SU-DHL-6 (cell line): ENCODE results near the gene SP2.
A peak's percentile ranks its signal among the peaks of the same experiment; 100 is the strongest.

Source experiments
- H2AFZ ChIP-seq: fragments of 200-600 bp; sonication (generic); 2 replicates; pipeline ENCODE4 v1.6.1; 2014; ENCODE audit warnings: low read depth, mild to moderate bottlenecking, moderate library complexity, mixed read lengths, antibody characterized with exemption, low read length; ENCODE audit not compliant: severe bottlenecking
- H3F3A ChIP-seq: fragments of 200-600 bp; shearing (Covaris generic); 2 replicates; pipeline ENCODE4 v1.6.0; 2016; ENCODE audit warnings: antibody characterized with exemption, mild to moderate bottlenecking; ENCODE audit not compliant: insufficient read depth
- H3K27ac ChIP-seq: fragments of 200-600 bp; sonication (generic); 2 replicates; pipeline ENCODE4 v1.5.1; 2016; ENCODE audit warnings: low read depth, mild to moderate bottlenecking, low read length, moderate library complexity, mixed read lengths
- H3K27me3 ChIP-seq: fragments of 200-600 bp; sonication (generic), shearing (Covaris generic); 2 replicates; pipeline ENCODE4 v1.6.0; 2014; ENCODE audit warnings: mild to moderate bottlenecking, low read length
- H3K36me3 ChIP-seq: fragments of 200-600 bp; sonication (generic); 2 replicates; pipeline ENCODE4 v1.6.1; 2014; ENCODE audit warnings: mild to moderate bottlenecking, low read length, mixed read lengths
- H3K4me2 ChIP-seq: fragments of 300-600, 200-600 bp; shearing (Covaris generic), sonication (generic); 2 replicates; pipeline ENCODE4 v1.6.0; 2014; ENCODE audit warnings: low read length, low read depth, mild to moderate bottlenecking; ENCODE audit not compliant: poor library complexity, severe bottlenecking
- H3K4me3 ChIP-seq: fragments of 200-600 bp; sonication (generic); 2 replicates; pipeline ENCODE4 v1.5.1; 2014; ENCODE audit warnings: antibody characterized with exemption, low read length, mild to moderate bottlenecking, mixed read lengths; ENCODE audit not compliant: insufficient read depth, poor library complexity, severe bottlenecking
- H3K79me2 ChIP-seq: fragments of 200-600 bp; sonication (generic); 2 replicates; pipeline ENCODE4 v1.6.1; 2014; ENCODE audit warnings: mild to moderate bottlenecking, low read length, moderate library complexity; ENCODE audit not compliant: insufficient read depth
- H3K9ac ChIP-seq: fragments of 200-600 bp; sonication (generic); 2 replicates; pipeline ENCODE4 v1.7.0; 2014; ENCODE audit warnings: mild to moderate bottlenecking, low read length
- H3K9me2 ChIP-seq: fragments of 200-600 bp; sonication (generic); replicated peaks from 2 replicates; pipeline ENCODE4 v1.6.1; 2014; ENCODE audit warnings: low read length; ENCODE audit not compliant: insufficient read depth
- H3K9me3 ChIP-seq: fragments of 200-600 bp; sonication (generic); 2 replicates; pipeline ENCODE4 v1.6.1; 2014; ENCODE audit warnings: low read length, mixed read lengths; ENCODE audit not compliant: insufficient read depth
- H4K20me1 ChIP-seq: fragments of 200-600 bp; sonication (generic); 2 replicates; pipeline ENCODE4 v1.6.1; 2014; ENCODE audit warnings: low read depth, mild to moderate bottlenecking, antibody characterized with exemption, low read length, moderate library complexity, mixed read lengths
- EZH2phosphoT487 ChIP-seq: fragments of 200-600 bp; sonication (generic), shearing (Covaris generic); conservative IDR thresholded peaks from 2 replicates; pipeline ENCODE4 v1.6.1; 2018; ENCODE audit warnings: mild to moderate bottlenecking, antibody characterized with exemption, low read length, moderate library complexity, mixed read lengths
- TF ChIP-seq, protein P1 (sequence below): fragments of 200-600 bp; sonication (generic); IDR thresholded peaks from one replicate; pipeline ENCODE4 v1.5.1; 2017; ENCODE audit warnings: antibody characterized with exemption, mild to moderate bottlenecking, low read length, moderate library complexity; ENCODE audit not compliant: insufficient read depth, poor library complexity, severe bottlenecking

Gene SP2

GRCh38 chr17:47935961-47936360 is 39.9 kb downstream of the SP2 start:
- no peaks in the 10 kb centered on the region for H3K9me3 ChIP-seq
- peaks cover 4% of the 10 kb centered on the region for H3F3A ChIP-seq
- no peak overlapping the region for H3K9ac ChIP-seq
- no peak overlapping the region for H2AFZ ChIP-seq
- H3K36me3 ChIP-seq: no peaks in the 10 kb centered on the region
- H3K9me2 ChIP-seq: no peaks in the 10 kb centered on the region
- H3K27ac ChIP-seq: no peak overlapping the region
- H3K4me2 ChIP-seq: no peak overlapping the region
- no peaks in the 10 kb centered on the region for H4K20me1 ChIP-seq
- H3K27me3 ChIP-seq: no peaks in the 10 kb centered on the region
- H3K79me2 ChIP-seq: no peaks in the 10 kb centered on the region
- TF ChIP-seq, protein P1, sequence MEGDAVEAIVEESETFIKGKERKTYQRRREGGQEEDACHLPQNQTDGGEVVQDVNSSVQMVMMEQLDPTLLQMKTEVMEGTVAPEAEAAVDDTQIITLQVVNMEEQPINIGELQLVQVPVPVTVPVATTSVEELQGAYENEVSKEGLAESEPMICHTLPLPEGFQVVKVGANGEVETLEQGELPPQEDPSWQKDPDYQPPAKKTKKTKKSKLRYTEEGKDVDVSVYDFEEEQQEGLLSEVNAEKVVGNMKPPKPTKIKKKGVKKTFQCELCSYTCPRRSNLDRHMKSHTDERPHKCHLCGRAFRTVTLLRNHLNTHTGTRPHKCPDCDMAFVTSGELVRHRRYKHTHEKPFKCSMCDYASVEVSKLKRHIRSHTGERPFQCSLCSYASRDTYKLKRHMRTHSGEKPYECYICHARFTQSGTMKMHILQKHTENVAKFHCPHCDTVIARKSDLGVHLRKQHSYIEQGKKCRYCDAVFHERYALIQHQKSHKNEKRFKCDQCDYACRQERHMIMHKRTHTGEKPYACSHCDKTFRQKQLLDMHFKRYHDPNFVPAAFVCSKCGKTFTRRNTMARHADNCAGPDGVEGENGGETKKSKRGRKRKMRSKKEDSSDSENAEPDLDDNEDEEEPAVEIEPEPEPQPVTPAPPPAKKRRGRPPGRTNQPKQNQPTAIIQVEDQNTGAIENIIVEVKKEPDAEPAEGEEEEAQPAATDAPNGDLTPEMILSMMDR: no peak
- TF ChIP-seq EZH2phosphoT487: no peak
- no peak overlapping the region for H3K4me3 ChIP-seq

- Histone ChIP-seq H2AFZ (no peak overlapping the region), H3K4me2 (no peak overlapping the region)
Observed at GRCh38 chr17:47937941-47938340, 41.9 kb downstream of the SP2 start.

GRCh38 chr17:47941246-47942095 is 45.4 kb downstream of the SP2 start, which contains the start of gene PNPO:
Gene PNPO (plus strand): TSS chr17:47941571. CDS start chr17:47941676, 105 bp downstream.
- peak within 1 kb of the TSS; percentile 87 for H3K4me3 ChIP-seq

More at GRCh38 chr17:47937941-47938340, 41.9 kb downstream of the SP2 start:
- Histone ChIP-seq H3K27me3 (no peaks in the 10 kb centered on the region), H3K9me2 (no peaks in the 10 kb centered on the region), H3K9me3 (no peaks in the 10 kb centered on the region), H3K36me3 (no peaks in the 10 kb centered on the region), H3K79me2 (peaks cover 8% of the 10 kb centered on the region; the same call in 1 of the 2 replicates), H3K27ac (no peak overlapping the region), H4K20me1 (no peaks in the 10 kb centered on the region), H3K4me3 (no peak overlapping the region), H3F3A (peaks cover 6% of the 10 kb centered on the region), H3K9ac (no peak overlapping the region)
- no peak for TF ChIP-seq EZH2phosphoT487

More at GRCh38 chr17:47941246-47942095, 45.4 kb downstream of the SP2 start, which contains the start of gene PNPO:
- H3K9me2 ChIP-seq: no peaks in the 10 kb centered on the region
- TF ChIP-seq EZH2phosphoT487: no peak
- TF ChIP-seq, protein P1: no peak
- no peaks in the 10 kb centered on the region for H3K27me3 ChIP-seq
- H3K9me3 ChIP-seq: no peaks in the 10 kb centered on the region
- no peaks in the 10 kb centered on the region for H4K20me1 ChIP-seq
- H2AFZ ChIP-seq: peak within 1 kb of the TSS; percentile 78
- H3K27ac ChIP-seq: peak within 1 kb of the TSS; percentile 23
- H3K79me2 ChIP-seq: peaks cover 8% of the 10 kb centered on the region; the same call in 1 of the 2 replicates
- peak within 1 kb of the TSS; percentile 80 for H3K4me2 ChIP-seq
- H3K9ac ChIP-seq: peak within 1 kb of the TSS; percentile 86
- H3F3A ChIP-seq: peaks cover 15% of the 10 kb centered on the region
- H3K36me3 ChIP-seq: no peaks in the 10 kb centered on the region
